ENCODE measurements around the gene ARHGAP28.
A peak's percentile ranks its signal among the peaks of the same experiment; 100 is the strongest.

Gene ARHGAP28

GRCh38 chr18:6940451-6940850 is 210.9 kb downstream of the ARHGAP28 start:
- no peak for DNase-seq

GRCh38 chr18:6941996-6942395 is 212.5 kb downstream of the ARHGAP28 start:
- DNase-seq = no peak

- no peak for DNase-seq
Observed at GRCh38 chr18:6942742-6943141, 213.2 kb downstream of the ARHGAP28 start.

- DNase-seq = no peak
Observed at GRCh38 chr18:6943143-6943542, 213.6 kb downstream of the ARHGAP28 start.

GRCh38 chr18:6947338-6948030 is 218.0 kb downstream of the ARHGAP28 start:
- DNase-seq = no peak

- no peak for DNase-seq
Observed at GRCh38 chr18:6948281-6949055, 219.0 kb downstream of the ARHGAP28 start.

- no peak for DNase-seq
Observed at GRCh38 chr18:6949800-6950586, 220.5 kb downstream of the ARHGAP28 start.

- DNase-seq = no peak
Observed at GRCh38 chr18:6950641-6951040, 221.1 kb downstream of the ARHGAP28 start.

- no peak for DNase-seq
Observed at GRCh38 chr18:6951336-6952090, 222.0 kb downstream of the ARHGAP28 start.

- no peak for DNase-seq
Observed at GRCh38 chr18:6954501-6954900, 225.0 kb downstream of the ARHGAP28 start.

- DNase-seq = no peak
Observed at GRCh38 chr18:6955304-6955703, 225.8 kb downstream of the ARHGAP28 start.

- DNase-seq = no peak
Observed at GRCh38 chr18:6956495-6956894, 227.0 kb downstream of the ARHGAP28 start.

GRCh38 chr18:6956999-6957398 is 227.5 kb downstream of the ARHGAP28 start:
- no peak for DNase-seq

GRCh38 chr18:6959110-6959509 is 229.6 kb downstream of the ARHGAP28 start:
- DNase-seq = peak; percentile 62

GRCh38 chr18:6960124-6960523 is 230.6 kb downstream of the ARHGAP28 start:
- DNase-seq = no peak

GRCh38 chr18:6960656-6961055 is 231.1 kb downstream of the ARHGAP28 start:
- DNase-seq = peak; percentile 53

GRCh38 chr18:6961331-6961730 is 231.8 kb downstream of the ARHGAP28 start:
- no peak for DNase-seq

GRCh38 chr18:6962571-6963451 is 233.3 kb downstream of the ARHGAP28 start:
- DNase-seq = no peak

- no peak for DNase-seq
Observed at GRCh38 chr18:6963452-6964097, 234.1 kb downstream of the ARHGAP28 start.

Measured in NCI-H226 (cell line).